ENCODE results near the gene MYOM1. TPM values are rescaled to one million over a fixed set of nuclear protein-coding genes. Genes with fewer than 3 reads are reported as not detected.
A peak's percentile ranks its signal among the peaks of the same experiment; 100 is the strongest.

MYOM1 gene
- total RNA-seq, 1 donor from 2014 or later: 4.9 TPM

DNA sequence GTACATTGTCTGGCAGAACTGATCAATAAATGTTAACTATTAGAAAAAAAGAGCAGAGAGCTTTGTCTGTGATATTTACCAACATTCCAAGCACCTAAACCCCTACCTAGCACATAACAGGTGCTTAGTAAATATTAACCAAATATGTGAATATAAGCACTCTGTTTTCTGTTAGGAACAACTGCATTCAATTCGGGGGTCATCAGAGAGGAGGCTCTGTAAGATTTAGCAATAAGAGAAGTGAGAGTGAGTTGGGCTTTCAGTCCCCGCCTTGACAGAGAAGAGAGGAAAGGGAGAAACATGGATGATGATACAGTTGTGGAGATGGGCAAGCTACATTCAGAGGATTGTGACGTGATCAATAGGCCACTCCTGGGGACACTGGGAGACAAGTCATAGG, 47.7 kb downstream of the MYOM1 start:
- DNase-seq (no peak), ATAC-seq (ENCODE audit: low read depth) (no peak)
- CTCF ChIA-PET: no interaction called here
- POLR2A ChIA-PET: no interaction called here
- Mint-ChIP-seq H3K27ac (peak overlapping the region; percentile 9), H3K27me3 (no peaks in the 10 kb centered on the region), H3K36me3 (ENCODE audit: low read depth) (peaks cover 3% of the 10 kb centered on the region), H3K4me3 (no peak overlapping the region), H3K9me3 (no peaks in the 10 kb centered on the region), H3K4me1 (no peaks in the 10 kb centered on the region)
- TF ChIP-seq, protein P1, sequence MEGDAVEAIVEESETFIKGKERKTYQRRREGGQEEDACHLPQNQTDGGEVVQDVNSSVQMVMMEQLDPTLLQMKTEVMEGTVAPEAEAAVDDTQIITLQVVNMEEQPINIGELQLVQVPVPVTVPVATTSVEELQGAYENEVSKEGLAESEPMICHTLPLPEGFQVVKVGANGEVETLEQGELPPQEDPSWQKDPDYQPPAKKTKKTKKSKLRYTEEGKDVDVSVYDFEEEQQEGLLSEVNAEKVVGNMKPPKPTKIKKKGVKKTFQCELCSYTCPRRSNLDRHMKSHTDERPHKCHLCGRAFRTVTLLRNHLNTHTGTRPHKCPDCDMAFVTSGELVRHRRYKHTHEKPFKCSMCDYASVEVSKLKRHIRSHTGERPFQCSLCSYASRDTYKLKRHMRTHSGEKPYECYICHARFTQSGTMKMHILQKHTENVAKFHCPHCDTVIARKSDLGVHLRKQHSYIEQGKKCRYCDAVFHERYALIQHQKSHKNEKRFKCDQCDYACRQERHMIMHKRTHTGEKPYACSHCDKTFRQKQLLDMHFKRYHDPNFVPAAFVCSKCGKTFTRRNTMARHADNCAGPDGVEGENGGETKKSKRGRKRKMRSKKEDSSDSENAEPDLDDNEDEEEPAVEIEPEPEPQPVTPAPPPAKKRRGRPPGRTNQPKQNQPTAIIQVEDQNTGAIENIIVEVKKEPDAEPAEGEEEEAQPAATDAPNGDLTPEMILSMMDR (IDR thresholded peaks at IDR 0.05): no peak
- intact Hi-C loops (cut with micrococcal nuclease): no loop called here

DNA sequence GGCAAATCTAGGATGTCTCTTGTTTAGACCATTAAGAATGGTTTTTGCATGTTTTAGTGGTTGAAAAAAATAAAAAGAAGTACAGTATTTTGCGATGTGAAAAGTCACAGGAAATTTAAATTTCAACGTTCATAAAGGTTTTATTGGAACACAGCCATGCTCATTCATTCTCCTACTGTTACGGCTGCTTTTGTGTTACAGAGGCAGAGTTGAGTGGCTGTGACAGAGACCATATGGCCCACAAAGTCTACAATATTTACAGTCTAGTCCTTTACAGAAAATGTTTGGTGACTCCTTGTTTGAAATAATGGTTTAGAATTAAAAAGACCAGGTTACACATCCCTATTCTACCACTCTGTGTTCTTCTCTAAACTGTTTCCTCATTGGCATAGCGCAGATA, 48.1 kb downstream of the MYOM1 start:
- POLR2A ChIA-PET: no interaction called here
- Mint-ChIP-seq H3K4me3 (no peak overlapping the region), H3K27ac (no peak overlapping the region), H3K27me3 (no peaks in the 10 kb centered on the region), H3K4me1 (no peaks in the 10 kb centered on the region), H3K36me3 (ENCODE audit: low read depth) (peaks cover 3% of the 10 kb centered on the region), H3K9me3 (no peaks in the 10 kb centered on the region)
- CTCF ChIA-PET: interaction anchor here (0.6 kb wide), 1 partner anchor 446 kb away, joined by 3 read pairs; no protein-coding TSS in a partner anchor
- intact Hi-C loops (cut with micrococcal nuclease): no loop called here
- DNase-seq (no peak), ATAC-seq (ENCODE audit: low read depth) (no peak)
- TF ChIP-seq, protein P1 (IDR thresholded peaks at IDR 0.05): no peak

DNA sequence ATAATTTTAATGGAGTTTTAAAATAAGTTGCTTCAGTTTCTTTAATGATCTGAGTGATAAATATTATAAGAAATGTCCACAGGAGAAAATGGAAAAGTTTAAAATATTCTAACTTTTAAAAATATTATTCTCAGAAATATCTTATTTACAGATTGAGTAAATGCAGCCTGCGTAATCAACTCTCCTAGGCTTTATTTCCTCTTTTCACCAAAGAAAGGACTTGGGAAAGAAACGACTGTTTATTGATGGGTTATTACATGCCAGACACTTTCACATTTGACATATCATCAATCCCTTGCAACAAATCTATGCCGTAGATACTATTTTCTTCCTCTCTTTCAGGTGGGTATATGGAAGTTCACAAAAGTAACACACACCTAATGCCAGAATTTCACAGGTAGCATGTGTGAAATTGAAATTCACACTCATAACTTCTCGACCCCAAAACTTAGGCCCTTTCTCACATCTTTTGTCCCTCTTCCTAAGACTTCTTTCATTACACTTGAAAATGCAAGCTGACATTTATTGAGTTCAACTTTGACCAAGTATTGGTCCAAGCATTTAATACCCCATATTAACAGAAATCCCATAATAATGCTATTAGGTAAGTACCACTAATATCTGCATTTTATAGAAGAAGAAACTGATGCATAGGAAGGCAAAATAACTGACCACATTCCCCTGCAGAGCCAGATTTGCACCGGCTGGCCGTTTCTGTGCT, 49.2 kb downstream of the MYOM1 start:
- DNase-seq (no peak), ATAC-seq (ENCODE audit: low read depth) (no peak)
- TF ChIP-seq, protein P1 (IDR thresholded peaks at IDR 0.05): no peak
- CTCF ChIA-PET: no interaction called here
- Mint-ChIP-seq H3K27ac (no peak overlapping the region), H3K27me3 (no peaks in the 10 kb centered on the region), H3K36me3 (ENCODE audit: low read depth) (peaks cover 3% of the 10 kb centered on the region), H3K4me3 (no peak overlapping the region), H3K9me3 (no peaks in the 10 kb centered on the region), H3K4me1 (no peaks in the 10 kb centered on the region)
- POLR2A ChIA-PET: interaction anchor here (0.6 kb wide), 1 partner anchor 233 kb away, joined by 4 read pairs; no protein-coding TSS in a partner anchor
- intact Hi-C loops (cut with micrococcal nuclease): no loop called here

DNA sequence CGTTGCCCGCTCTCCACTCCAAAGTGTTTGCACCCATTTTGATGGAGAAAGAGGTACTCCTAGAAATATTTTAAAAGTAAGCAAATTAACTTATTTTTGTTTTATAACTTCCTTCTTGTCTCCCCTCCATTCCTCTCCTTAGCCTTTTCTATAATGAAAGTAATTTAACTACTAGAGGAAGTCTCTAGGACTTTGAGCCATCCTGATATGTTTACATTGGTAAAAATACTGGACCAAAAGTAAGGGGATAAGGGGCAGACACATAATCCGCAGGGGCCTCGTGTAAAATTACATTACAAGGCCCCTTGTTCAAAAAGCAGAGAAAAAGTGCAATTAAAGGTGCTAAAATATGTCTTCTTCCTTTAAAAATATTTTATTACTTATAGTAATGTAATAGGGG, 55.4 kb downstream of the MYOM1 start:
- peaks cover 13% of the 10 kb centered on the region for H3K36me3 Mint-ChIP-seq (ENCODE audit: low read depth)
- ATAC-seq (ENCODE audit: low read depth) (no peak), DNase-seq (no peak)
- H3K27me3 Mint-ChIP-seq: no peaks in the 10 kb centered on the region
- POLR2A ChIA-PET: no interaction called here
- H3K27ac Mint-ChIP-seq: no peak overlapping the region
- no peaks in the 10 kb centered on the region for H3K4me1 Mint-ChIP-seq
- H3K9me3 Mint-ChIP-seq: no peaks in the 10 kb centered on the region
- intact Hi-C loops (cut with micrococcal nuclease): no loop called here
- no peak overlapping the region for H3K4me3 Mint-ChIP-seq
- CTCF ChIA-PET: no interaction called here
- TF ChIP-seq, protein P1 (IDR thresholded peaks at IDR 0.05): no peak

DNA sequence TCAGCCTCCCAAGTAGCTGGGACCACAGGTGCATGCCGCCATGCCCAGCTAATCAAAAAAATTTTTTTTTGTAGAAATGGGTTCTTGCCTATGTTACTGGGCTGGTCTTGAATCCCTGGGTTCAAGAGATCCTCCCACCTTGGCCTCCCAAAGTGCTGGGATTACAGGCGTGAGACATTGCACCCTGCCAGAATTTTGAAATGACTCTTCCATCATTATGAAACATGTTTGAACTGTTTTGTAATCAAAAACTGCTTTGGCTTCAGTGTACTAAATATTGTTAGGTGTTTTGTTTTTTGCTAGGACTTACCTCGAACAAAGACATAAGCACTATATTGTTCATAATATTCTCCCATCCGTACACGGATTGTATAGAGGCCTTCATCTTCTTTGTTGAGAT, 55.8 kb downstream of the MYOM1 start:
- ChIA-PET CTCF (no interaction called here), POLR2A (no interaction called here)
- H3K4me3 Mint-ChIP-seq: no peak overlapping the region
- TF ChIP-seq, protein P1 (IDR thresholded peaks at IDR 0.05): no peak
- no peaks in the 10 kb centered on the region for H3K27me3 Mint-ChIP-seq
- no peak for DNase-seq
- H3K4me1 Mint-ChIP-seq: no peaks in the 10 kb centered on the region
- intact Hi-C loops (cut with micrococcal nuclease): no loop called here
- ATAC-seq (ENCODE audit: low read depth): no peak
- H3K27ac Mint-ChIP-seq: no peak overlapping the region
- H3K36me3 Mint-ChIP-seq (ENCODE audit: low read depth): peaks cover 13% of the 10 kb centered on the region
- H3K9me3 Mint-ChIP-seq: no peaks in the 10 kb centered on the region
